HG03135 (cell line): Measurements from ENCODE around the gene FLACC1.

Experiments used
- ATAC-seq: cut with Tn5 transposase; IDR thresholded peaks from one replicate; pipeline ENCODE4 v1.9.1; 2021; ENCODE audit warnings: mild to moderate bottlenecking, moderate library complexity; ENCODE audit not compliant: unreplicated experiment

The FLACC1 gene

DNA sequence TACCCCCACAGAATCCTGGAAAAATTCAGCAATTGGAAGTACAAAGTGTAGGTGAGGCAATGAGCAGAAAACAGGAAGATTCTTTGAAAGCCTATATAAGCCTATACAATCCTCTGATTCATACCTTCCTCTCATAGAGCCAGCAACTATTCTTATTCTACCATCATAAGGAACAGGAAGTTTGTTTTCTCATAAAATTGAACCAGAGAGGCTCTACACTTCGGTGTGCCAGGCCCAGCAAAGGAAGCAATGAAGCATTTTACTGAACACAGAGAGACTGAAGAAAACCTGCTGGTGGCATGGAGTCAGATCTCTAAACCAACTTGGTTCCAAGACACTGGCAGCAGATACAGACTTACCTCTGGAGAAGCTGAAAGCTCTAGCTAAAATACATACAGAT, 78.1 kb downstream of the FLACC1 start:
- ATAC-seq: no peak

DNA sequence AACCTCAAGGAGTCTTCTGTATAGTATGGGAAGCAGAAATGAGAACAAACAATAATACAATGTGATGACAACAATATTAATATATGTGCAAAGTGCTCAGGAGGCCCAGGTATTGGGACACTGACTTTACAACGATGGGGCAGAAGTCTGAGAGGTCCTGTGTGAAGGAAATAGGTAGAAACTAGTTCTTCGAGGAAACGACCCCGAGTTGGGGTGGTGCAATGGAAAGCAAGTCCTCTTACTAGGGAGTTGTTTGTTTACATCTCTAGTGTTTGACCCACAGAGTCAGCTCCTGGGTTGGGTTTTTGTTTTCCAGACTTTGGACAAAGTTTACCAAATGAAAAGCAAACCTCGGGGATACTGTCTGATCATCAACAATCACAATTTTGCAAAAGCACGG, 80.6 kb downstream of the FLACC1 start:
- ATAC-seq: no peak

DNA sequence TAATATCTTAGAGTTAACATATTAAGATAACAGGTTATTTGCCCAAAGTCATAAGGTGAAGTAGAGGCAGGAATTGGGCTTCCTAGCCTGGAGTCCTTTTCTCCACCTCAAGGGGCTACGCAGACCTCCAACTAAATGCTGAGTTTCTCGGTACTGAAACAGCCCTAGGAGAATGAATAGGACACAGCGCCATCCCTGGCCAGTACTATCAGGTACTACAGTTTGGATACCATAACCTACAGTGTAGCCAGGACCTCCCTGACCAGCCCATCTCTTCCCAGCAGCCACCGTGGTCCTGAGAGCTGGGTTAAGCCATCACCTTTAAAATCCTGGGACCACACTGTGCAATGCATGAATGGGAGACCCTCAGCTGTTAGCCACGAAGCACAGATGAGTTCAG, 81.2 kb downstream of the FLACC1 start:
- no peak for ATAC-seq

GRCh38 chr2:201275069-201275468, 82.1 kb downstream of the FLACC1 start:
- ATAC-seq: no peak

GRCh38 chr2:201273330-201273983, 83.7 kb downstream of the FLACC1 start:
- ATAC-seq: no peak

DNA sequence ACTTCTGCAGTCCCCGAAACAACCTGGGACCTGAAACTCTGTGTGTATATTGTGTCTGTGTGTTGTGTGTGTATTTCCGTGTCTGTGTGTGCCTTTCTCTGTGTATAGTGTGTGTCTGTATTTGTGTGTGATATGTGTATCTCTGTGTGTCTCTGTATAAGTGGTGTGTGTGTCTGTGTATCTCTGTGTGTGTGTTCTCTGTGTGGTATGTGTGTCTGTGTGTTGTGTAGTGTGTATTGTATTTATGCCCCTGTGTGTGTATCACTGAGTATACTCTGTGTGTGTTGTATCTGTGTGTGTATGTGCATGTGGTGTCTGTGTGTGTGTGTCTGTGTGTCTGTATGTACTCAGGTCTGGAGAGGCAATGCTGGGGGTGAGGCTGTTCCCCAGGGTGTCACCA, 85.2 kb downstream of the FLACC1 start:
- ATAC-seq: no peak

DNA sequence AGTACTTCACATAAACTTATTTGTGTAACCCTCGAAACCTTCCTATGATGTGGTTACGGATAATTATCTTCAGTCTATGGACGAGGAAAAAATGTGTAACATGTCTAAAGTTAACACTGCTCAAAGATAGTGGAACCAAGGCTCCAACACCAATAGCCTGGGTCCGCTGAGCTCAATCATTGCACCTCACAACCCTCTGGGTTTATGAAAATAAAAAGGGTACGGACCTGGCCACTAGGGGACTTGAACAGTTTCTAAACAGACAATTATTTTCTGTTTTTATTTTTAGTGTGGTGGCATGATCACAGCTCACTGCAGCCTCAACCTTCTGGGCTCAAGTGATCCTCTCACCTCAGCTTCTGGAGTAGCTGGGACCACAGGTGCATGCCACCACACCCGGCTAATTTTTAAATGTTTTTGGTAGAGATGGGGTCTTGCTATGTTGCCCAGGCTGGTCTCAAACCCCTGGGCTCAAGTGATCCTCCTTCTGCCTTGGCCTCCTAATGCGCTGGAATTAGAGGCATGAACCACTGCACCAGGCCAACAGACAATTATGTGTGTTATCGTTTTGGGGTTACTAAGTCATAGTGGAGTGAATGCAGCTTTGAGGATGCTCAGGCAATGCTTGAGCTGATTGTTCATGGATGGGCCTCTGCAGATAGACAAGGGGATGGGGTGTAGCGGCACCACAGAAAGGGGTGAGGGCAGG, 86.7 kb downstream of the FLACC1 start:
- no peak for ATAC-seq

DNA sequence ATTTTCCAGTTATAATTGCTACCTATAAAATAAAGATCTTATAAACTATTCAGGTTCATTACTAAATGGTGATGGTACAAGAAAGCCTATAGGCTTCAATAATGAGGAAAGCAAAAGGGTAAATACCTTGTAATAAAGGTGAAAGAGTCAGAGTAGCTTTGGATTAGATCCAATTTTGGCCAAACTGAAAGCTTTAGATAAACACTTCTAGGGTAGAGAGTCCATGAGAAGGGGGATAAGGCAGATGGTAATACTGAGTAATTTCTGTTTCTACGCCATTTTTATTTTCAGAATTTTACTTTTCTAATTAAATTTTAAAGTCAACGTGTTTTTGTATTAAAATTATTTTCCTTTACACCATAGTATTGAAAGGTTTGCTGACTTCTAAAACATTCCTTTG, 87.4 kb downstream of the FLACC1 start:
- ATAC-seq: no peak

GRCh38 chr2:201267278-201268030, 89.7 kb downstream of the FLACC1 start:
- ATAC-seq: no peak

DNA sequence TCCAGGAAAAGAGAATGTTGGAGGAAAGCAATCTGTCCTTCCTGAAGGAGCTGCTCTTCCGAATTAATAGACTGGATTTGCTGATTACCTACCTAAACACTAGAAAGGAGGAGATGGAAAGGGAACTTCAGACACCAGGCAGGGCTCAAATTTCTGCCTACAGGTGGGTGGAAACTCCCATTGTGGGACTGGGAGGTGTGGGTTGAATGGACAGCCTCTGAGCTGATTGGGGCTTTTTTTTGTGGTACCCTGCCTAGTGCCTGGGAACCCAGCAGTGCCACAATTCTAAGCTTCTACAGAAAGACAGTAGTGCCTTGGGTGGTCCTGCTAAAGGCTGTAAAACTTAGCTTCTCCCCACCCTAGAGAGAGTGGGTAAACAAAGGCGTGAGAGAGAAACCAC, 90.5 kb downstream of the FLACC1 start:
- ATAC-seq: no peak

- no peak for ATAC-seq
Measured at GRCh38 chr2:201264472-201265173, 92.5 kb downstream of the FLACC1 start.

DNA sequence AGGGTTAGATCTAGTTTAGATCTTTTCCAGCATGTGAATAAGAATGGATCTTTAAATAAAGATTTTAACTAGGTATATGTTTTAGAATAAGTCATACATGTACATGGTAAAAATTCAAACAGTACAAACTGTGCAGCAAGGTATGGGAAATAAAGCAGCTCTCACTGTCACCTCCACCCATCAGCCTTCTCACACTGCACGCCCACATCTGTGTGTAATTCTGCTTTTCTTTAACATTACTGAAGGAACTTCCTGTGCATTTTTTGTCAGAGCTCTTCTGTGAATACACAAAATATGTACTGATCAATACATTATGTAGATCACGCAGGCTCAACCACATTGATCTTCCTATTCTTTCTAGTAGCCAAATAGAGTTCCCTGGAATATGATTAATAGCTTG, 93.4 kb downstream of the FLACC1 start:
- ATAC-seq: no peak

DNA sequence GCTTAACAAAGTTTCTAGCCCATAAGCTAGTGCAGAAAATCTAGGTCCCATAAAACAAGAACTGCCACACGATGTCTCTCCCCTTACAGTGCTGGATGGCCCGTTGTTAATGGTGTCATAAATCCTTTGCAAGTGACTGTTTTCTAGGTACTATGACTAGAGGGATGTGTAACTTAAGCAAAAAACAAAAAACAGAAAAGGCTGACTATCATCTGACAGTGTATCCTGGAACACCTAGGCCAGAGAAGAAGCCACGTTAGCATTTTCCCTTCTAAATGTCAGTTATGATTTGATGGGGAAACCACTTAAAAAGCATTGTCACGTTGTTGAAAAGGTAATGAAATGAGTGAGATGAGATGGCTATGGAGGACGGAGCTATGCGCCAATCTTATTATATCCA, 94.4 kb downstream of the FLACC1 start:
- ATAC-seq: no peak

GRCh38 chr2:201261906-201262305, 95.2 kb downstream of the FLACC1 start:
- ATAC-seq: no peak

GRCh38 chr2:201261471-201261870, 95.7 kb downstream of the FLACC1 start:
- ATAC-seq: no peak

DNA sequence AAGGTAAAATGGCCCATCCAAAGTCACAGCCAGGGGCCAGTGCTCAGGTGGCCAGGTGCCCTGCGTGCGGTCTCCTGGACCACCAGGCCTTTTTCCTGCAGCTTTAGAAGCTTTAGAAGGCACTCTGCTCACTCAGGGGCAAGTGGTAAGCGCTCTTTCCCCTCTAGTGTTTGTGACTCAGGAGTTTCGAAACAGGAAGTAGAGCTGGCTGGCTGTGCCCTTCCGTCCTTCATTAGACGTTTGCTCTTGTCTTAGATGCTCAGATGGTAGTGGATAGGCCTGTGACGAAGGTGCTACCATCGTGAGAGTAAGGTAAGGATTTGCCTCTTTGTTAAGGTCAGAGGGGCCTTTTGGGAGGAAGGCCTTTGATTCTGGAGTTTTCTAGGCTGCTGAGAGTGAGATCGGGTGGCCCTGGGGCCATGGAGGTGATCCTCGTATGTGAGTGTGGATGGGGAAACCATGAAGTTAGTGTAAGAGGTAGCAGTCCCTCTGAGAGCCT, 96.8 kb downstream of the FLACC1 start, which contains the start of gene CASP8:
CASP8 (plus strand) TSS at position 235 of the 499 bp plus-strand sequence. CDS start 5,951 bp downstream, outside the sequence.
- ATAC-seq: peak; percentile 22

GRCh38 chr2:201258666-201259615, 98.2 kb downstream of the FLACC1 start:
- peak; percentile 8 for ATAC-seq

- ATAC-seq: peak; percentile 64
Measured at GRCh38 chr2:201257956-201258665, 99.0 kb downstream of the FLACC1 start.

GRCh38 chr2:201257381-201257955, 99.7 kb downstream of the FLACC1 start:
- ATAC-seq: peak; percentile 44
